A549 (cell line): ENCODE results near the gene GPSM1. TPM values are rescaled to one million over a fixed set of nuclear protein-coding genes. Genes with fewer than 3 reads are reported as not detected.

ENCODE experiments used
- ATAC-seq, 2 experiments: fragments of 200-7000 bp in 1 of 2; fragments of >200 bp in 1 of 2; cut with Nextera tagmentation in 1 of 2; cut with Tn5 transposase in 1 of 2; 3 replicates each; pipeline versions ENCODE4 v1.8.0 to v1.9.1; 2018 to 2020; ENCODE audit warnings: mild to moderate bottlenecking in 1 of 2, moderate library complexity in 1 of 2
- CTCF ChIA-PET: fragments of 300-600 bp; sonication (Branson Sonifier 250); formaldehyde crosslinking; extraction: SDS; loops from one replicate; lab custom pipeline; 2021; ENCODE audit warnings: antibody characterized with exemption, inconsistent platforms; lab: Yijun Ruan, JAX
- POLR2A ChIA-PET: fragments of 350-600 bp; formaldehyde crosslinking; extraction: SDS; loops from one replicate; lab custom pipeline; 2021; ENCODE audit warnings: antibody characterized with exemption, inconsistent platforms; lab: Yijun Ruan, JAX
- DNase-seq, 2 experiments: peaks; one replicate each; pipeline versions ENCODE4 v3.0.0 to v3.0.0-alpha.2; 2011 to 2016; ENCODE audit warnings: low read depth in 1 of 2, low spot score in 1 of 2
- FAIRE-seq: peaks from 2 replicates; lab custom pipeline; 2011; peaks lifted over from hg19 to GRCh38; lab: Jason Lieb, UNC
- H3K27ac ChIP-seq, 2 experiments: fragments of >200 bp; sonication (Bioruptor Twin); formaldehyde crosslinking; 3 replicates each; pipeline ENCODE4 v1.5.1; 2016 to 2017
- H3K4me1 ChIP-seq: fragments of >200 bp; sonication (Bioruptor Twin); formaldehyde crosslinking; 3 replicates; pipeline ENCODE4 v1.6.1; 2016
- H3K4me2 ChIP-seq: fragments of >200 bp; sonication (Bioruptor Twin); formaldehyde crosslinking; 3 replicates; pipeline ENCODE4 v1.6.1; 2016
- H3K4me3 ChIP-seq: fragments of >200 bp; sonication (Bioruptor Twin); formaldehyde crosslinking; 3 replicates; pipeline ENCODE4 v1.5.1; 2016
- H3K9me3 ChIP-seq: fragments of >200 bp; sonication (Bioruptor Twin); formaldehyde crosslinking; 3 replicates; pipeline ENCODE4 v1.6.1; 2016
- CBX8 ChIP-seq: fragments of 200-600 bp; sonication (generic); IDR thresholded peaks from 2 replicates; pipeline ENCODE4 v1.6.1; 2016
- CHD4 ChIP-seq: fragments of 200-600 bp; sonication (generic); IDR thresholded peaks from 2 replicates; pipeline ENCODE4 v1.6.1; 2016; ENCODE audit warnings: antibody characterized with exemption, mild to moderate bottlenecking, borderline replicate concordance
- CTCF ChIP-seq: fragments of >200 bp; sonication (Bioruptor Twin); formaldehyde crosslinking; IDR thresholded peaks from 3 replicates; pipeline ENCODE4 v1.5.1; 2016
- FOSB ChIP-seq: fragments of 250-450 bp; sonication (Bioruptor Pico); IDR thresholded peaks from 2 replicates; pipeline ENCODE4 v1.5.0; 2020; ENCODE audit warnings: mild to moderate bottlenecking, moderate library complexity
- FOXS1 ChIP-seq: fragments of 250-450 bp; sonication (Bioruptor Pico); IDR thresholded peaks from 2 replicates; pipeline ENCODE4 v1.5.0; 2020; ENCODE audit warnings: mild to moderate bottlenecking, moderate library complexity
- HDAC2 ChIP-seq: fragments of 200-600 bp; sonication (generic); IDR thresholded peaks from 2 replicates; pipeline ENCODE4 v1.6.1; 2016
- KDM5A ChIP-seq: fragments of 200-600 bp; sonication (generic); IDR thresholded peaks from 2 replicates; pipeline ENCODE4 v1.6.1; 2016; ENCODE audit warnings: antibody characterized with exemption, mild to moderate bottlenecking
- MYC ChIP-seq: IDR thresholded peaks from 2 replicates; pipeline ENCODE4 v1.6.1; 2012; ENCODE audit warnings: mild to moderate bottlenecking, inconsistent platforms, low read length, improper control_type of control experiment, borderline replicate concordance
- NR3C1 ChIP-seq: fragments of >200 bp; sonication (Bioruptor Twin); formaldehyde crosslinking; IDR thresholded peaks from 3 replicates; pipeline ENCODE4 v1.6.1; 2017
- POLR2A ChIP-seq: IDR thresholded peaks from 2 replicates; pipeline ENCODE4 v1.6.1; 2012; ENCODE audit warnings: mild to moderate bottlenecking, low read length
- RAD21 ChIP-seq, 2 experiments: fragments of >200 bp in 1 of 2; sonication (Bioruptor Twin) in 1 of 2; formaldehyde crosslinking in 1 of 2; IDR thresholded peaks in 1 of 2; conservative IDR thresholded peaks in 1 of 2; 2 replicates in 1 of 2; 3 replicates in 1 of 2; pipeline ENCODE4 v1.6.1; 2012 to 2018; ENCODE audit warnings: inconsistent platforms in 1 of 2
- RCOR1 ChIP-seq: fragments of 150-350 bp; IDR thresholded peaks from 2 replicates; pipeline ENCODE4 v1.6.1; 2014; ENCODE audit warnings: antibody characterized with exemption, low read length, low read depth
- RFX5 ChIP-seq: fragments of 450-650 bp; IDR thresholded peaks from 2 replicates; pipeline ENCODE4 v1.7.1; 2014; ENCODE audit warnings: antibody characterized with exemption, mild to moderate bottlenecking, moderate library complexity
- SMC3 ChIP-seq: fragments of >200 bp; sonication (Bioruptor Twin); formaldehyde crosslinking; IDR thresholded peaks from 3 replicates; pipeline ENCODE4 v1.6.1; 2018; ENCODE audit warnings: inconsistent platforms
- WGBS: methylation state at CpG from one replicate; pipeline ENCODE4 v1.1.6; 2017; ENCODE audit errors: missing lambda C conversion rate; 5-methylcytosine and 5-hydroxymethylcytosine counted together
- polyA plus RNA-seq, 4 experiments: library from polyadenylated mRNA; depleted of rRNA in 3 of 4; stranded (reverse); fragments of >200 nt; fragmentation: RNase III in 1 of 4; extraction: RNeasy Plus Mini Kit Qiagen cat#74134 plus additional on column Dnase treatment in 1 of 4; gene quantifications; 2 replicates in 3 of 4; 3 replicates in 1 of 4; pipeline ENCODE4 v1.2.3, GENCODE V29; 2011 to 2017
- TF ChIP-seq, protein P1 (sequence below): IDR thresholded peaks from 2 replicates; pipeline ENCODE4 v1.6.1; 2012
- TF ChIP-seq, protein P2 (sequence below): fragments of 150-350 bp; IDR thresholded peaks from 2 replicates; pipeline ENCODE4 v1.6.1; 2014; ENCODE audit warnings: low read depth, mild to moderate bottlenecking, low read length
- TF ChIP-seq, protein P3 (sequence below): IDR thresholded peaks from 2 replicates; pipeline ENCODE4 v1.6.1; 2012
- TF ChIP-seq, protein P4 (sequence below): fragments of 450-650 bp; IDR thresholded peaks from 2 replicates; pipeline ENCODE4 v1.6.1; 2014; ENCODE audit warnings: antibody characterized with exemption

GPSM1 gene
- polyA plus RNA-seq, 2 of the 4 experiments (the other 2 are of a cell fraction) = 2.1 to 8.8 TPM

- 95% methylated on average over 20 of the region's 29 CpGs for WGBS
- FAIRE-seq (no peak), ATAC-seq (no peak), DNase-seq (no peak)
- TF ChIP-seq CHD4 (no peak), RAD21 (conservative IDR thresholded peaks at IDR 0.05 in 1 of 2, IDR thresholded peaks at IDR 0.05 in 1 of 2) (no peak), MYC (no peak), CTCF (no peak), KDM5A (no peak), HDAC2 (no peak), FOXS1 (no peak)
- TF ChIP-seq, protein P1, sequence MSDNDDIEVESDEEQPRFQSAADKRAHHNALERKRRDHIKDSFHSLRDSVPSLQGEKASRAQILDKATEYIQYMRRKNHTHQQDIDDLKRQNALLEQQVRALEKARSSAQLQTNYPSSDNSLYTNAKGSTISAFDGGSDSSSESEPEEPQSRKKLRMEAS = no peak
- Histone ChIP-seq H3K4me2 (no peak overlapping the region), H3K4me3 (no peak overlapping the region), H3K9me3 (no peaks in the 10 kb centered on the region), H3K27ac (no peak overlapping the region), H3K4me1 (peaks cover 34% of the 10 kb centered on the region)
- ChIA-PET CTCF (interaction anchor here (1.2 kb wide), 1 partner anchor 12 kb away, joined by 5 read pairs; no protein-coding TSS in a partner anchor), POLR2A (no interaction called here)
Measured at GRCh38 chr9:136358016-136358415, 30.7 kb downstream of the GPSM1 start.

- no peak for DNase-seq
- FAIRE-seq = no peak
- TF ChIP-seq FOXS1 (no peak), KDM5A (no peak), POLR2A (no peak), CTCF (no peak), NR3C1 (no peak), FOSB (no peak)
- TF ChIP-seq, protein P2, sequence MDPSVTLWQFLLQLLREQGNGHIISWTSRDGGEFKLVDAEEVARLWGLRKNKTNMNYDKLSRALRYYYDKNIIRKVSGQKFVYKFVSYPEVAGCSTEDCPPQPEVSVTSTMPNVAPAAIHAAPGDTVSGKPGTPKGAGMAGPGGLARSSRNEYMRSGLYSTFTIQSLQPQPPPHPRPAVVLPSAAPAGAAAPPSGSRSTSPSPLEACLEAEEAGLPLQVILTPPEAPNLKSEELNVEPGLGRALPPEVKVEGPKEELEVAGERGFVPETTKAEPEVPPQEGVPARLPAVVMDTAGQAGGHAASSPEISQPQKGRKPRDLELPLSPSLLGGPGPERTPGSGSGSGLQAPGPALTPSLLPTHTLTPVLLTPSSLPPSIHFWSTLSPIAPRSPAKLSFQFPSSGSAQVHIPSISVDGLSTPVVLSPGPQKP = no peak
- Histone ChIP-seq H3K4me1 (peaks cover 33% of the 10 kb centered on the region), H3K4me3 (no peak overlapping the region), H3K27ac (no peak overlapping the region), H3K9me3 (no peaks in the 10 kb centered on the region), H3K4me2 (no peak overlapping the region)
- CTCF ChIA-PET = interaction anchor here (1.0 kb wide), 1 partner anchor 10 kb away, joined by 3 read pairs; no protein-coding TSS in a partner anchor
- no peak for ATAC-seq
- 92% methylated on average over 2 of the region's 2 CpGs for WGBS
- POLR2A ChIA-PET = no interaction called here
Measured at GRCh38 chr9:136358888-136359287, 31.5 kb downstream of the GPSM1 start.

DNA sequence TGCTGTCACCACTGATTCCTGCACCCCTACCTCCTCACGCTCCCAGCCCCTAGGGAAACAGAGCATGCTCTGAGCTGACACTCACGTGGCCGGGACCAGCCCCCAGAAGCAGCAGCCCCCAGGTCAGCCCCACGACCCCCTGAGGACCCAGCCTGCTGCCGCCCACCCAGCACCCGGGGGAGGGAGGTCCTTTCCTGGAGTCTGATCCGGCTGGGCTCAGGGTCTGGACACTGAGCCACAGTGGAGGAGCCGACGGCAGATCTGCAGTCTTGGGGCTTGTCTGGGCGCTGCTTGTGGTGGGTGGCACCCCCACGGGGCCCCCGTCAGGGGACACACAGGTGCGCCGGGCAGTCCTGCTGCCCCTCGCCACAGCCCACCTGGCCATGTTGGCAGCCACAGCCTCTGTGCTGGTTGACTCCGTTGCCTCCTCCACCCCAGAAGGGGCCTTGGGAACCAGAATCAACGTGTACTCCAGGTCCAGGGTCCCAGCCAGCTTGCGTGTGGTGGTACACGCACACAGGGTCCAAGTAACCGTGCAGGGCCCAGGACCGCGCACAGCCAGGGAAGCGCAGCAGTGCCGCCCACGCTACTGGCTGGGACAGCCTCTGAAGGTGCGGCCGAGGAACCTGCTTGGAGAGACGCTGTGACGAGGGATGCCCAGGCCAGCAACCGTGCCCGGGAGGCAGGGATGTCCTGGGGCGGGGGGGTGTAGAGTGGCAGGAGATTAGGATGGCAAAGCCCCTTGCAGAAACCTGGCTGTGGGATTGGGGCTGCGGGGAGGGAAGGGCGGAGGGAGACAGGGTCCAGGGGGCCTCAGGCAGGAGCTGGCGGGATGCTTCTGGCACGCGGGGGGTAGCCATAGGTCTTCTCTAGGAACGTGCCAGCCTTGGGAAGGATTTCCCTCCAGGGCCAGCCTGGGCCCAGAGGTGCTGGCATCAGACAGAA is 32.7 kb downstream of the GPSM1 start:
- ChIA-PET CTCF (interaction anchor here (1.0 to 1.7 kb wide), 3 partner anchors 9 to 29 kb away, joined by 3 read pairs; no protein-coding TSS in a partner anchor), POLR2A (no interaction called here)
- TF ChIP-seq RCOR1 (no peak), KDM5A (no peak), RFX5 (no peak), SMC3 (no peak), CBX8 (no peak), FOSB (no peak)
- TF ChIP-seq, protein P3, sequence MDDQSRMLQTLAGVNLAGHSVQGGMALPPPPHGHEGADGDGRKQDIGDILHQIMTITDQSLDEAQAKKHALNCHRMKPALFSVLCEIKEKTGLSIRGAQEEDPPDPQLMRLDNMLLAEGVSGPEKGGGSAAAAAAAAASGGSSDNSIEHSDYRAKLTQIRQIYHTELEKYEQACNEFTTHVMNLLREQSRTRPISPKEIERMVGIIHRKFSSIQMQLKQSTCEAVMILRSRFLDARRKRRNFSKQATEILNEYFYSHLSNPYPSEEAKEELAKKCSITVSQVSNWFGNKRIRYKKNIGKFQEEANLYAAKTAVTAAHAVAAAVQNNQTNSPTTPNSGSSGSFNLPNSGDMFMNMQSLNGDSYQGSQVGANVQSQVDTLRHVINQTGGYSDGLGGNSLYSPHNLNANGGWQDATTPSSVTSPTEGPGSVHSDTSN = no peak
- TF ChIP-seq, protein P4, sequence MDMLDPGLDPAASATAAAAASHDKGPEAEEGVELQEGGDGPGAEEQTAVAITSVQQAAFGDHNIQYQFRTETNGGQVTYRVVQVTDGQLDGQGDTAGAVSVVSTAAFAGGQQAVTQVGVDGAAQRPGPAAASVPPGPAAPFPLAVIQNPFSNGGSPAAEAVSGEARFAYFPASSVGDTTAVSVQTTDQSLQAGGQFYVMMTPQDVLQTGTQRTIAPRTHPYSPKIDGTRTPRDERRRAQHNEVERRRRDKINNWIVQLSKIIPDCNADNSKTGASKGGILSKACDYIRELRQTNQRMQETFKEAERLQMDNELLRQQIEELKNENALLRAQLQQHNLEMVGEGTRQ = no peak
- WGBS = 84% methylated on average over 20 of the region's 38 CpGs
- H3K27ac ChIP-seq = no peak overlapping the region
- H3K4me2 ChIP-seq = no peak overlapping the region
- H3K9me3 ChIP-seq = no peaks in the 10 kb centered on the region
- ATAC-seq = no peak
- H3K4me3 ChIP-seq = no peak overlapping the region
- DNase-seq = no peak
- FAIRE-seq = no peak
- H3K4me1 ChIP-seq = peaks cover 26% of the 10 kb centered on the region; the same call in 2 of the 3 replicates
